RWPE1 (cell line): ENCODE results near the gene TDRD6.
"Not testable (repeated sequence)": the region's sequence is repeated elsewhere in the genome, so short reads cannot be mapped to it uniquely, and the experiment has no call there.

Source experiments
- CTCF ChIA-PET: fragments of 350-600 bp; sonication (Branson Sonifier 250); formaldehyde crosslinking; extraction: SDS; loops from one replicate; lab custom pipeline; 2021; lab: Yijun Ruan, JAX
- POLR2A ChIA-PET: fragments of 400-600 bp; formaldehyde crosslinking; extraction: SDS; loops from one replicate; lab custom pipeline; 2020; ENCODE audit warnings: antibody characterized with exemption; ENCODE audit not compliant: low non-redundant PET; lab: Yijun Ruan, JAX
- DNase-seq: peaks from one replicate; pipeline ENCODE4 v3.0.0; 2012; ENCODE audit warnings: low spot score
- H3K27ac ChIP-seq: fragments of 450-650 bp; 2 replicates; pipeline ENCODE4 v1.5.1; 2017
- CTCF ChIP-seq: fragments of 450-650 bp; conservative IDR thresholded peaks from 2 replicates; pipeline ENCODE4 v1.5.1; 2017; ENCODE audit warnings: low read depth, mild to moderate bottlenecking

The TDRD6 gene

GRCh38 chr6:46687619-46688097 is at the start of gene TDRD6:
Gene TDRD6 (plus strand): TSS chr6:46687885. CDS start chr6:46688129, 244 bp downstream.
- TF ChIP-seq CTCF, result no peak
- CTCF ChIA-PET, result no interaction called here
- DNase-seq, result no peak
- POLR2A ChIA-PET, result no interaction called here
- no peak within 1 kb of the TSS for H3K27ac ChIP-seq

GRCh38 chr6:46637933-46638332 is 49.8 kb upstream of the TDRD6 start:
- DNase-seq, result no peak
- no peak overlapping the region for H3K27ac ChIP-seq
- TF ChIP-seq CTCF, result no peak
- ChIA-PET CTCF (no interaction called here), POLR2A (no interaction called here)

GRCh38 chr6:46638650-46639049 is 49.0 kb upstream of the TDRD6 start:
- CTCF ChIA-PET, result no interaction called here
- no peak overlapping the region for H3K27ac ChIP-seq
- no peak for TF ChIP-seq CTCF
- POLR2A ChIA-PET, result no interaction called here
- DNase-seq, result peak; percentile 42

- H3K27ac ChIP-seq, result no peak overlapping the region
- ChIA-PET POLR2A (no interaction called here), CTCF (no interaction called here)
- no peak for TF ChIP-seq CTCF
- peak; percentile 29 for DNase-seq
Measured at GRCh38 chr6:46642928-46643751, 44.5 kb upstream of the TDRD6 start.

GRCh38 chr6:46645265-46645664 is 42.4 kb upstream of the TDRD6 start:
- CTCF ChIA-PET, result interaction anchor here (0.7 kb wide), 1 partner anchor 288 kb away, joined by 3 read pairs; no protein-coding TSS in a partner anchor
- no peak overlapping the region for H3K27ac ChIP-seq
- DNase-seq, result no peak
- TF ChIP-seq CTCF, result no peak
- POLR2A ChIA-PET, result no interaction called here

GRCh38 chr6:46648108-46648507 is 39.6 kb upstream of the TDRD6 start:
- CTCF ChIA-PET, DNase-seq, POLR2A ChIA-PET, H3K27ac ChIP-seq: not testable (repeated sequence)

- peak; percentile 22 for DNase-seq
- TF ChIP-seq CTCF, result no peak
- ChIA-PET POLR2A (no interaction called here), CTCF (no interaction called here)
- no peak overlapping the region for H3K27ac ChIP-seq
Measured at GRCh38 chr6:46648869-46649492, 38.7 kb upstream of the TDRD6 start.
